GM12872 (cell line): Measurements from ENCODE around the gene DIO3.

ENCODE experiments used
- CTCF ChIP-seq: IDR thresholded peaks from 3 replicates; pipeline ENCODE4 v1.5.1; 2011; ENCODE audit warnings: low read depth, mild to moderate bottlenecking, low read length, moderate library complexity; ENCODE audit not compliant: insufficient read depth

The DIO3 gene

GRCh38 chr14:101583006-101583714 is 21.9 kb downstream of the DIO3 start:
- no peak for TF ChIP-seq CTCF

GRCh38 chr14:101583715-101584054 is 22.4 kb downstream of the DIO3 start:
- no peak for TF ChIP-seq CTCF

GRCh38 chr14:101584055-101584859 is 23.0 kb downstream of the DIO3 start:
- no peak for TF ChIP-seq CTCF

- no peak for TF ChIP-seq CTCF
These were observed 23.9 kb downstream of the DIO3 start for GRCh38 chr14:101585211-101585610.

- no peak for TF ChIP-seq CTCF
These were observed 25.5 kb downstream of the DIO3 start for GRCh38 chr14:101586531-101587430.

GRCh38 chr14:101587441-101587911 is 26.2 kb downstream of the DIO3 start:
- TF ChIP-seq CTCF, result no peak
